ENCODE results near the gene LBH. TPM values are rescaled to one million over a fixed set of nuclear protein-coding genes. Genes with fewer than 3 reads are reported as not detected.

LBH gene
- total and polyA plus RNA-seq, 2 experiments from 2014 or later = 54.1 to 75.9 TPM

DNA sequence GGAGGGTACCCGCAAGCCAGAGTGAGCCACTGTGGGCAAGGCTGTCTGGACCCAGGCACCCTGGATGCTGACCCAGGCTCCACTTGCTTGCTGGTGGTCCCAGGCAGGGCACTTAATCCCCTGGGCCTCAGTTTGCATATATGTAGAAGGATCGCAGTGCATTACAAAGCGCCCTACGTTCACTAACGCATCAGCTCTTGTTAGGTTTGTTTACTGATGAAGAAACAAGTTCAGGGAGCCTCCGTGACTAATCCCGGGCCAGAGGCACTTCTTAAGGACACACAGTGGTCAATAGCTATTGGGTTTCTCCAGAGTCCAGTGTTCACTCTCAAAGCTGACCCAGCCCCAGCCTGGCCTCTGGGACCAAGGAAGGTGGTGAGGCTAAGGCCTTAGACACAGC lies 70.2 kb downstream of the LBH start:
- WGBS (ENCODE audit: low lambda C conversion rate, missing lambda C conversion rate) = 67% methylated on average over 7 of the region's 7 CpGs
- Histone ChIP-seq H3K9me3 (ENCODE audit: low read depth) (no peaks in the 10 kb centered on the region), H3K27ac (no peak overlapping the region), H3K4me2 (no peak overlapping the region), H2AFZ (no peak overlapping the region), H3K27me3 (no peaks in the 10 kb centered on the region), H3K4me1 (ENCODE audit: insufficient read depth) (peaks cover 4% of the 10 kb centered on the region), H3K36me3 (replicated peaks; ENCODE audit: insufficient read depth, low read depth) (no peaks in the 10 kb centered on the region), H3K79me2 (no peaks in the 10 kb centered on the region), H3K4me3 (no peak overlapping the region), H4K20me1 (ENCODE audit: insufficient read depth, poor library complexity, severe bottlenecking) (no peaks in the 10 kb centered on the region), H3K9me2 (replicated peaks; ENCODE audit: insufficient read depth) (no peaks in the 10 kb centered on the region)
- TF ChIP-seq, protein P1, sequence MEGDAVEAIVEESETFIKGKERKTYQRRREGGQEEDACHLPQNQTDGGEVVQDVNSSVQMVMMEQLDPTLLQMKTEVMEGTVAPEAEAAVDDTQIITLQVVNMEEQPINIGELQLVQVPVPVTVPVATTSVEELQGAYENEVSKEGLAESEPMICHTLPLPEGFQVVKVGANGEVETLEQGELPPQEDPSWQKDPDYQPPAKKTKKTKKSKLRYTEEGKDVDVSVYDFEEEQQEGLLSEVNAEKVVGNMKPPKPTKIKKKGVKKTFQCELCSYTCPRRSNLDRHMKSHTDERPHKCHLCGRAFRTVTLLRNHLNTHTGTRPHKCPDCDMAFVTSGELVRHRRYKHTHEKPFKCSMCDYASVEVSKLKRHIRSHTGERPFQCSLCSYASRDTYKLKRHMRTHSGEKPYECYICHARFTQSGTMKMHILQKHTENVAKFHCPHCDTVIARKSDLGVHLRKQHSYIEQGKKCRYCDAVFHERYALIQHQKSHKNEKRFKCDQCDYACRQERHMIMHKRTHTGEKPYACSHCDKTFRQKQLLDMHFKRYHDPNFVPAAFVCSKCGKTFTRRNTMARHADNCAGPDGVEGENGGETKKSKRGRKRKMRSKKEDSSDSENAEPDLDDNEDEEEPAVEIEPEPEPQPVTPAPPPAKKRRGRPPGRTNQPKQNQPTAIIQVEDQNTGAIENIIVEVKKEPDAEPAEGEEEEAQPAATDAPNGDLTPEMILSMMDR (IDR thresholded peaks at IDR 0.05; ENCODE audit: poor library complexity) = no peak
- peak; percentile 16 for DNase-seq (ENCODE audit: low spot score)

DNA sequence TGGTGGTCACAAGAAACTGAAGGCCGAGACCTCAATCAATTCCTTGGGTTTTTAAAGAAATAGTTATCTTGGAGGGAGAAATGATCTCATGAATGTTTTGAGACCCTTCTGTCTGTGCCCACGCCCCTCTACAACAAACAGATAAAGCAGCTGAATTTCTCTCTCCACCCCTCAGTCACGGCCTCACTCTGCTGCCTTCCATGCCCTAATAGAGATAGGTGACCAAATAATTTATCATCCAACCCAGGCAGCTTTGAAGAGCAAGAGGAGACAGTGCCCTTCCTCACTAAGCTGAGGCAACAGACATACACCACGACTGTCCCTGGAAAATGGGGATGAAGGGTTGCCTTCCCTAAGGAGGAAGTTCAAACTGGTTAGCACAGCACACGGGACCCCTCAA lies 71.2 kb downstream of the LBH start:
- Histone ChIP-seq H3K36me3 (replicated peaks; ENCODE audit: insufficient read depth, low read depth) (no peaks in the 10 kb centered on the region), H3K27ac (no peak overlapping the region), H3K9me3 (ENCODE audit: low read depth) (no peaks in the 10 kb centered on the region), H3K9me2 (replicated peaks; ENCODE audit: insufficient read depth) (no peaks in the 10 kb centered on the region), H3K27me3 (no peaks in the 10 kb centered on the region), H2AFZ (no peak overlapping the region), H3K4me3 (no peak overlapping the region), H3K4me1 (ENCODE audit: insufficient read depth) (peaks cover 4% of the 10 kb centered on the region), H3K4me2 (no peak overlapping the region), H3K79me2 (no peaks in the 10 kb centered on the region), H4K20me1 (ENCODE audit: insufficient read depth, poor library complexity, severe bottlenecking) (no peaks in the 10 kb centered on the region)
- DNase-seq (ENCODE audit: low spot score) = no peak
- TF ChIP-seq EZH2phosphoT487 (IDR thresholded peaks at IDR 0.05; ENCODE audit: low read depth, severe bottlenecking, unreplicated experiment) (no peak), EZH2 (IDR thresholded peaks at IDR 0.05; ENCODE audit: borderline replicate concordance) (no peak)
- TF ChIP-seq, protein P1 (IDR thresholded peaks at IDR 0.05; ENCODE audit: poor library complexity) = no peak
- 83% methylated on average over 5 of the region's 5 CpGs for WGBS (ENCODE audit: low lambda C conversion rate, missing lambda C conversion rate)

DNA sequence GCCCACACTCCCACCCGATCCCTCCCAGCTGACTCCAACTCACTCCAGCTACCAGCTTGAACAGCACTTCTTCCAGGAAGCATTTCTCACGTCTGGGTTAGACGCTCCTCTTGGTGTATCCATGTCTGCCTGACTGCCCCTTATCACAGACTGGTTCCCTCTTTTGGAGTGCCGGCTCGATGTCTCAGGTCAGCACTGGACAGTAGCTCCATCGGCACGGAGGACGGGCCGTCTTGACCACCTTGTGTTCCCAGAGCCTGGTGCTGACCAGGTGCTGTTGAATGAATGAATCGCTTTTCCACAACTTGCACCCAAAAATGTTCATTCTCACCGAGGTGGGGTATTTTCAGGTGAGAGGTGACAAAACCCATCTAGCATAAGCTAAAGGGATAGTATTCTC lies 71.8 kb downstream of the LBH start:
- no peaks in the 10 kb centered on the region for H3K27me3 ChIP-seq
- H3K4me2 ChIP-seq = no peak overlapping the region
- TF ChIP-seq EZH2phosphoT487 (IDR thresholded peaks at IDR 0.05; ENCODE audit: low read depth, severe bottlenecking, unreplicated experiment) = no peak
- TF ChIP-seq, protein P1 (IDR thresholded peaks at IDR 0.05; ENCODE audit: poor library complexity) = no peak
- no peak for TF ChIP-seq EZH2 (IDR thresholded peaks at IDR 0.05; ENCODE audit: borderline replicate concordance)
- H2AFZ ChIP-seq = no peak overlapping the region
- H3K27ac ChIP-seq = no peak overlapping the region
- H3K36me3 ChIP-seq (replicated peaks; ENCODE audit: insufficient read depth, low read depth) = no peaks in the 10 kb centered on the region
- no peaks in the 10 kb centered on the region for H3K79me2 ChIP-seq
- DNase-seq (ENCODE audit: low spot score) = no peak
- H3K9me3 ChIP-seq (ENCODE audit: low read depth) = no peaks in the 10 kb centered on the region
- H3K4me3 ChIP-seq = no peak overlapping the region
- H3K9me2 ChIP-seq (replicated peaks; ENCODE audit: insufficient read depth) = no peaks in the 10 kb centered on the region
- no peaks in the 10 kb centered on the region for H4K20me1 ChIP-seq (ENCODE audit: insufficient read depth, poor library complexity, severe bottlenecking)
- peaks cover 4% of the 10 kb centered on the region for H3K4me1 ChIP-seq (ENCODE audit: insufficient read depth)
- 96% methylated on average over 11 of the region's 11 CpGs for WGBS (ENCODE audit: low lambda C conversion rate, missing lambda C conversion rate)

DNA sequence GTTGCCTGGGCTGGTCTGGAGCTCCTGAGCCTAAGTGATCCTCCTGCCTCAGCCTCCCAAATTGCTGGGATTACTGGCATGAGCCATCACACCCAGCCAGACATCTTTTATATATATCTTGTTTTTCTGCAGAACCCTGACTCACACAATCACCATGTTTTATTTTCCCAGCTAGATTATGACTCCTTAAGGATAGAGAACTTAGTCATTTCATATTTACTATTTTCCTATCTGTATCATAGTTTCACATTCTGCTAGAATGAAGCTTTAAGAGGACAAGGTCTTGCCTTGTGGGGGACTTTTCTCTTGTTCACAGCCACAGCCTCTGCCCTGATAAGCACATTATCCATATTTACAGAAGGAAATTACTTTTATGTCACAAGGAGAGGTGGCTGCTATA lies 73.9 kb downstream of the LBH start:
- Histone ChIP-seq H2AFZ (no peak overlapping the region), H3K27ac (no peak overlapping the region), H3K27me3 (no peaks in the 10 kb centered on the region), H3K79me2 (no peaks in the 10 kb centered on the region), H3K9me2 (replicated peaks; ENCODE audit: insufficient read depth) (no peaks in the 10 kb centered on the region), H3K4me3 (no peak overlapping the region), H3K36me3 (replicated peaks; ENCODE audit: insufficient read depth, low read depth) (no peaks in the 10 kb centered on the region), H3K4me1 (ENCODE audit: insufficient read depth) (peaks cover 4% of the 10 kb centered on the region), H3K9me3 (ENCODE audit: low read depth) (no peaks in the 10 kb centered on the region), H3K4me2 (no peak overlapping the region), H4K20me1 (ENCODE audit: insufficient read depth, poor library complexity, severe bottlenecking) (no peaks in the 10 kb centered on the region)
- TF ChIP-seq EZH2phosphoT487 (IDR thresholded peaks at IDR 0.05; ENCODE audit: low read depth, severe bottlenecking, unreplicated experiment) (no peak), EZH2 (IDR thresholded peaks at IDR 0.05; ENCODE audit: borderline replicate concordance) (no peak)
- TF ChIP-seq, protein P1 (IDR thresholded peaks at IDR 0.05; ENCODE audit: poor library complexity) = no peak
- no peak for DNase-seq (ENCODE audit: low spot score)
